OCI-LY3 (cell line): ENCODE results near the gene MYO16.

ENCODE experiments used
- H2AFZ ChIP-seq: fragments of 200-600, 300-600 bp; shearing (Covaris generic); 2 replicates; pipeline ENCODE4 v1.6.0; 2014; ENCODE audit warnings: antibody characterized with exemption, low read depth, low read length
- H3K27ac ChIP-seq: fragments of 200-600, 300-600 bp; sonication (generic); 2 replicates; pipeline ENCODE4 v1.5.1; 2014; ENCODE audit warnings: mild to moderate bottlenecking, low read length, moderate library complexity, mixed read lengths
- H3K27me3 ChIP-seq: fragments of 200-600, 300-600 bp; sonication (generic); 2 replicates; pipeline ENCODE4 v1.6.1; 2014; ENCODE audit warnings: low read depth, low read length, mixed read lengths
- H3K36me3 ChIP-seq: fragments of 200-600, 300-600 bp; sonication (generic); replicated peaks from 2 replicates; pipeline ENCODE3; 2014; ENCODE audit warnings: low read depth, low read length, mixed read lengths
- H3K4me1 ChIP-seq: fragments of 300-600, 200-600 bp; sonication (generic); 2 replicates; pipeline ENCODE4 v1.6.1; 2014; ENCODE audit warnings: low read length, mixed read lengths
- H3K4me2 ChIP-seq: fragments of 200-600, 300-600 bp; sonication (generic); 2 replicates; pipeline ENCODE4 v1.6.1; 2014; ENCODE audit warnings: low read length, mixed read lengths
- H3K4me3 ChIP-seq: fragments of 300-600, 200-600 bp; sonication (generic); 2 replicates; pipeline ENCODE4 v1.5.1; 2014; ENCODE audit warnings: antibody characterized with exemption, mild to moderate bottlenecking, low read length, moderate library complexity
- H3K79me2 ChIP-seq: fragments of 300-600, 200-600 bp; shearing (Covaris generic); 2 replicates; pipeline ENCODE4 v1.6.1; 2014; ENCODE audit warnings: mild to moderate bottlenecking, low read length, mixed read lengths
- H3K9ac ChIP-seq: fragments of 300-600, 200-600 bp; shearing (Covaris generic); 2 replicates; pipeline ENCODE4 v1.6.0; 2014; ENCODE audit warnings: mild to moderate bottlenecking, low read length, moderate library complexity
- H3K9me3 ChIP-seq: fragments of 200-600, 300-600 bp; shearing (Covaris generic); 2 replicates; pipeline ENCODE4 v1.6.1; 2014; ENCODE audit warnings: low read length, mixed read lengths; ENCODE audit not compliant: insufficient read depth
- H4K20me1 ChIP-seq: fragments of 200-600, 300-600 bp; sonication (generic); 2 replicates; pipeline ENCODE4 v1.6.1; 2016; ENCODE audit warnings: low read length, mixed read lengths; ENCODE audit not compliant: insufficient read depth
- CTCF ChIP-seq: fragments of 200-600, 300-600 bp; sonication (generic); IDR thresholded peaks from 2 replicates; pipeline ENCODE4 v1.5.1; 2014; ENCODE audit warnings: antibody characterized with exemption, low read length, low read depth
- EZH2phosphoT487 ChIP-seq: fragments of 200-600 bp; shearing (Covaris generic); IDR thresholded peaks from 2 replicates; pipeline ENCODE4 v1.6.1; 2018; ENCODE audit warnings: antibody characterized with exemption, mixed run types, low read depth

MYO16 gene

GRCh38 chr13:108711386-108711785 lies 82.0 kb downstream of the MYO16 start:
- H3K4me2 ChIP-seq, result no peak overlapping the region
- no peaks in the 10 kb centered on the region for H3K4me1 ChIP-seq
- H3K9ac ChIP-seq, result no peak overlapping the region
- H2AFZ ChIP-seq, result no peak overlapping the region
- no peak overlapping the region for H3K4me3 ChIP-seq
- no peaks in the 10 kb centered on the region for H3K27me3 ChIP-seq
- H3K27ac ChIP-seq, result no peak overlapping the region
- no peaks in the 10 kb centered on the region for H4K20me1 ChIP-seq
- H3K36me3 ChIP-seq, result no peaks in the 10 kb centered on the region
- TF ChIP-seq EZH2phosphoT487 (no peak), CTCF (no peak)
- H3K9me3 ChIP-seq, result no peaks in the 10 kb centered on the region
- no peaks in the 10 kb centered on the region for H3K79me2 ChIP-seq

GRCh38 chr13:108725471-108725870 lies 96.1 kb downstream of the MYO16 start:
- H3K9ac ChIP-seq, result no peak overlapping the region
- H3K36me3 ChIP-seq, result no peaks in the 10 kb centered on the region
- H2AFZ ChIP-seq, result no peak overlapping the region
- H3K9me3 ChIP-seq, result no peaks in the 10 kb centered on the region
- H3K4me3 ChIP-seq, result no peak overlapping the region
- no peak overlapping the region for H3K4me2 ChIP-seq
- H4K20me1 ChIP-seq, result no peaks in the 10 kb centered on the region
- no peaks in the 10 kb centered on the region for H3K79me2 ChIP-seq
- H3K27me3 ChIP-seq, result no peaks in the 10 kb centered on the region
- no peak for TF ChIP-seq EZH2phosphoT487
- no peak for TF ChIP-seq CTCF
- H3K4me1 ChIP-seq, result no peaks in the 10 kb centered on the region
- H3K27ac ChIP-seq, result no peak overlapping the region

GRCh38 chr13:108728370-108728769 lies 99.0 kb downstream of the MYO16 start:
- no peaks in the 10 kb centered on the region for H3K9me3 ChIP-seq
- no peak overlapping the region for H3K4me2 ChIP-seq
- no peaks in the 10 kb centered on the region for H3K79me2 ChIP-seq
- no peaks in the 10 kb centered on the region for H3K27me3 ChIP-seq
- TF ChIP-seq CTCF, result peak; percentile 11; the same call in 1 of the 2 replicates
- TF ChIP-seq EZH2phosphoT487, result no peak
- no peak overlapping the region for H3K4me3 ChIP-seq
- no peak overlapping the region for H3K27ac ChIP-seq
- H3K4me1 ChIP-seq, result no peaks in the 10 kb centered on the region
- H4K20me1 ChIP-seq, result no peaks in the 10 kb centered on the region
- H3K36me3 ChIP-seq, result no peaks in the 10 kb centered on the region
- H2AFZ ChIP-seq, result no peak overlapping the region
- H3K9ac ChIP-seq, result no peak overlapping the region

- no peak for TF ChIP-seq EZH2phosphoT487
- TF ChIP-seq CTCF, result no peak
- Histone ChIP-seq H3K4me1 (no peaks in the 10 kb centered on the region), H3K27ac (no peak overlapping the region), H3K9me3 (no peaks in the 10 kb centered on the region), H3K36me3 (no peaks in the 10 kb centered on the region), H3K4me3 (no peak overlapping the region), H3K27me3 (no peaks in the 10 kb centered on the region), H3K79me2 (no peaks in the 10 kb centered on the region), H3K9ac (no peak overlapping the region), H4K20me1 (no peaks in the 10 kb centered on the region), H2AFZ (no peak overlapping the region), H3K4me2 (no peak overlapping the region)
Measured at GRCh38 chr13:108733022-108733560, 103.7 kb downstream of the MYO16 start.
